WTC11 (cell line): ENCODE measurements around the gene RNASEH2C. TPM values are rescaled to one million over a fixed set of nuclear protein-coding genes. Genes with fewer than 3 reads are reported as not detected.
A peak's percentile ranks its signal among the peaks of the same experiment; 100 is the strongest.

Source experiments
- ATAC-seq: fragments of 200-7000 bp; cut with Tn5 transposase; 2 replicates; pipeline ENCODE4 v1.10.0; 2021; ENCODE audit warnings: mild to moderate bottlenecking, moderate library complexity
- CTCF ChIA-PET: fragments of 300-600 bp; sonication (Branson Sonifier 250); formaldehyde crosslinking; loops from one replicate; lab custom pipeline; 2021; ENCODE audit warnings: antibody characterized with exemption; lab: Charles Lee
- POLR2A ChIA-PET: fragments of 350-600 bp; sonication (Branson Sonifier 250); formaldehyde crosslinking; loops from one replicate; lab custom pipeline; 2021; ENCODE audit warnings: antibody characterized with exemption; lab: Charles Lee
- DNase-seq: peaks from one replicate; pipeline ENCODE4 v3.0.0; 2021; ENCODE audit warnings: low spot score
- H3K27ac Mint-ChIP-seq: 2 replicates; pipeline ENCODE4 v1.8.0; 2021; ENCODE audit warnings: mixed read lengths
- H3K27me3 Mint-ChIP-seq: 2 replicates; pipeline ENCODE4 v1.8.0; 2021; ENCODE audit warnings: low read depth, mild to moderate bottlenecking, moderate library complexity, mixed read lengths
- H3K36me3 Mint-ChIP-seq: 2 replicates; pipeline ENCODE4 v1.8.0; 2021; ENCODE audit warnings: mixed read lengths
- H3K4me1 Mint-ChIP-seq: 2 replicates; pipeline ENCODE4 v1.8.0; 2022; ENCODE audit warnings: mixed read lengths
- H3K4me3 Mint-ChIP-seq: 2 replicates; pipeline ENCODE4 v1.8.0; 2021; ENCODE audit warnings: mild to moderate bottlenecking, moderate library complexity, mixed read lengths
- H3K9me3 Mint-ChIP-seq: 2 replicates; pipeline ENCODE4 v1.8.0; 2021; ENCODE audit warnings: mixed read lengths
- CREB1 ChIP-seq: sonication (generic); formaldehyde crosslinking; IDR thresholded peaks from 2 replicates; pipeline ENCODE4 v1.8.0; 2023; ENCODE audit warnings: mild to moderate bottlenecking, missing genetic modification reagents
- CREM ChIP-seq: sonication (generic); formaldehyde crosslinking; IDR thresholded peaks from 2 replicates; pipeline ENCODE4 v1.8.1; 2022; ENCODE audit warnings: mild to moderate bottlenecking, missing genetic modification reagents, moderate library complexity
- ETV6 ChIP-seq: sonication (generic); formaldehyde crosslinking; IDR thresholded peaks from 2 replicates; pipeline ENCODE4 v1.8.1; 2022; ENCODE audit warnings: mild to moderate bottlenecking, missing genetic modification reagents
- GABPB1 ChIP-seq: sonication (generic); formaldehyde crosslinking; IDR thresholded peaks from 2 replicates; pipeline ENCODE4 v1.8.1; 2023; ENCODE audit warnings: mild to moderate bottlenecking, missing genetic modification reagents
- HMGA2 ChIP-seq: fragments of 250-450 bp; sonication (Bioruptor Pico); IDR thresholded peaks from 2 replicates; pipeline ENCODE4 v1.4.0; 2021; ENCODE audit warnings: mild to moderate bottlenecking, moderate library complexity
- IRF2 ChIP-seq: sonication (generic); formaldehyde crosslinking; IDR thresholded peaks from 2 replicates; pipeline ENCODE4 v1.8.0; 2022; ENCODE audit warnings: low read depth, missing genetic modification reagents, borderline replicate concordance
- NR1H2 ChIP-seq: sonication (generic); formaldehyde crosslinking; IDR thresholded peaks from 2 replicates; pipeline ENCODE4 v1.9.0; 2021; ENCODE audit warnings: mild to moderate bottlenecking, moderate library complexity, missing genetic modification reagents
- TEAD4 ChIP-seq: sonication (generic); formaldehyde crosslinking; IDR thresholded peaks from 2 replicates; pipeline ENCODE4 v1.8.0; 2022; ENCODE audit warnings: mild to moderate bottlenecking, missing genetic modification reagents
- TP53 ChIP-seq: sonication (generic); formaldehyde crosslinking; IDR thresholded peaks from 2 replicates; pipeline ENCODE4 v1.8.1; 2023; ENCODE audit warnings: mild to moderate bottlenecking, missing genetic modification reagents
- ZNF232 ChIP-seq: sonication (generic); formaldehyde crosslinking; IDR thresholded peaks from 2 replicates; pipeline ENCODE4 v1.8.0; 2022; ENCODE audit warnings: mild to moderate bottlenecking, missing genetic modification reagents
- ZNF317 ChIP-seq: sonication (generic); formaldehyde crosslinking; IDR thresholded peaks from 2 replicates; pipeline ENCODE4 v1.8.1; 2023; ENCODE audit warnings: low read depth, mild to moderate bottlenecking, moderate library complexity, missing genetic modification reagents, borderline replicate concordance
- total RNA-seq: library from RNA; stranded (reverse); gene quantifications from 3 replicates; pipeline ENCODE4 v1.2.3, GENCODE V29; 2021
- TF ChIP-seq, protein P1 (sequence below): sonication (generic); formaldehyde crosslinking; IDR thresholded peaks from 2 replicates; pipeline ENCODE4 v1.8.0; 2022; ENCODE audit warnings: mild to moderate bottlenecking, missing genetic modification reagents
- TF ChIP-seq, protein P2 (sequence below): fragments of 250-450 bp; sonication (Bioruptor Pico); IDR thresholded peaks from 2 replicates; pipeline ENCODE4 v1.9.0; 2021; ENCODE audit warnings: mild to moderate bottlenecking
- TF ChIP-seq, protein P3 (sequence below): sonication (generic); formaldehyde crosslinking; IDR thresholded peaks from 2 replicates; pipeline ENCODE4 v1.8.1; 2022; ENCODE audit warnings: mild to moderate bottlenecking, missing genetic modification reagents, moderate library complexity, borderline replicate concordance
- TF ChIP-seq, protein P4 (sequence below): sonication (generic); formaldehyde crosslinking; IDR thresholded peaks from 2 replicates; pipeline ENCODE4 v1.8.1; 2023; ENCODE audit warnings: mild to moderate bottlenecking, missing genetic modification reagents
- TF ChIP-seq, protein P5 (sequence below): fragments of 250-450 bp; sonication (Bioruptor Pico); IDR thresholded peaks from 2 replicates; pipeline ENCODE4 v1.9.0; 2021; ENCODE audit warnings: mild to moderate bottlenecking
- TF ChIP-seq, protein P6 (sequence below): sonication (generic); formaldehyde crosslinking; IDR thresholded peaks from 2 replicates; pipeline ENCODE4 v1.8.1; 2023; ENCODE audit warnings: mild to moderate bottlenecking, moderate library complexity, missing genetic modification reagents

Gene RNASEH2C
- total RNA-seq, 1 experiment from 2014 or later: 42.1 TPM

DNA sequence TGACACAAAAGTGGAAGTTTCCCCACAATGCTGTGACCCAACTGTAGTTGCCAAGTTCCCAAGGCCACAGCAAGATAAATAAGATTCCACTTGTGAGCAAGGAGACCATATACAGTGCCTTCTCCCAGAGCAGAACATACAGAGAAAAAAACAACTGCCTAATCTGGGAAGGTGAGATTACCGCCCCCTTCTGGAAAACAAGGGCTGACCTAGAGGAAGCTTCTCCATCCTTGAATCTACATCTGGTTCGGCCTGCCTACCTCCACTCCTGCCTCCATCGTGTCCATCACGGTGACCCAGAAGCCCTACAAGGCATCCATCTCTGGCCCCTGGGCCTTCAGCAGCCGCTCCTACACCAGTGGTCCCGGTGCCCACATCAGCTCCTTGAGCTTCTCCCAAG lies 6.1 kb upstream of the RNASEH2C start:
- peak; percentile 77 for ATAC-seq
- CTCF ChIA-PET: interaction anchor here (0.6 to 2.5 kb wide), 19 partner anchors 10 to 218 kb away, joined by 3 to 15 read pairs (median 5); partner anchors contain the start of genes FIBP, KAT5, OVOL1 and SIPA1
- H3K27ac Mint-ChIP-seq: no peak overlapping the region
- no peak for TF ChIP-seq TEAD4
- no peak for TF ChIP-seq HMGA2 (CRISPR knock-in tag)
- TF ChIP-seq, protein P1, sequence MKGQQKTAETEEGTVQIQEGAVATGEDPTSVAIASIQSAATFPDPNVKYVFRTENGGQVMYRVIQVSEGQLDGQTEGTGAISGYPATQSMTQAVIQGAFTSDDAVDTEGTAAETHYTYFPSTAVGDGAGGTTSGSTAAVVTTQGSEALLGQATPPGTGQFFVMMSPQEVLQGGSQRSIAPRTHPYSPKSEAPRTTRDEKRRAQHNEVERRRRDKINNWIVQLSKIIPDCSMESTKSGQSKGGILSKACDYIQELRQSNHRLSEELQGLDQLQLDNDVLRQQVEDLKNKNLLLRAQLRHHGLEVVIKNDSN (CRISPR knock-in tag): no peak
- TF ChIP-seq, protein P2, sequence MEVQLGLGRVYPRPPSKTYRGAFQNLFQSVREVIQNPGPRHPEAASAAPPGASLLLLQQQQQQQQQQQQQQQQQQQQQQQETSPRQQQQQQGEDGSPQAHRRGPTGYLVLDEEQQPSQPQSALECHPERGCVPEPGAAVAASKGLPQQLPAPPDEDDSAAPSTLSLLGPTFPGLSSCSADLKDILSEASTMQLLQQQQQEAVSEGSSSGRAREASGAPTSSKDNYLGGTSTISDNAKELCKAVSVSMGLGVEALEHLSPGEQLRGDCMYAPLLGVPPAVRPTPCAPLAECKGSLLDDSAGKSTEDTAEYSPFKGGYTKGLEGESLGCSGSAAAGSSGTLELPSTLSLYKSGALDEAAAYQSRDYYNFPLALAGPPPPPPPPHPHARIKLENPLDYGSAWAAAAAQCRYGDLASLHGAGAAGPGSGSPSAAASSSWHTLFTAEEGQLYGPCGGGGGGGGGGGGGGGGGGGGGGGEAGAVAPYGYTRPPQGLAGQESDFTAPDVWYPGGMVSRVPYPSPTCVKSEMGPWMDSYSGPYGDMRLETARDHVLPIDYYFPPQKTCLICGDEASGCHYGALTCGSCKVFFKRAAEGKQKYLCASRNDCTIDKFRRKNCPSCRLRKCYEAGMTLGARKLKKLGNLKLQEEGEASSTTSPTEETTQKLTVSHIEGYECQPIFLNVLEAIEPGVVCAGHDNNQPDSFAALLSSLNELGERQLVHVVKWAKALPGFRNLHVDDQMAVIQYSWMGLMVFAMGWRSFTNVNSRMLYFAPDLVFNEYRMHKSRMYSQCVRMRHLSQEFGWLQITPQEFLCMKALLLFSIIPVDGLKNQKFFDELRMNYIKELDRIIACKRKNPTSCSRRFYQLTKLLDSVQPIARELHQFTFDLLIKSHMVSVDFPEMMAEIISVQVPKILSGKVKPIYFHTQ (CRISPR knock-in tag): no peak
- TF ChIP-seq CREB1 (CRISPR knock-in tag): no peak
- no peak for TF ChIP-seq TP53
- TF ChIP-seq NR1H2: no peak
- no peak for TF ChIP-seq GABPB1 (CRISPR knock-in tag)
- TF ChIP-seq, protein P3, sequence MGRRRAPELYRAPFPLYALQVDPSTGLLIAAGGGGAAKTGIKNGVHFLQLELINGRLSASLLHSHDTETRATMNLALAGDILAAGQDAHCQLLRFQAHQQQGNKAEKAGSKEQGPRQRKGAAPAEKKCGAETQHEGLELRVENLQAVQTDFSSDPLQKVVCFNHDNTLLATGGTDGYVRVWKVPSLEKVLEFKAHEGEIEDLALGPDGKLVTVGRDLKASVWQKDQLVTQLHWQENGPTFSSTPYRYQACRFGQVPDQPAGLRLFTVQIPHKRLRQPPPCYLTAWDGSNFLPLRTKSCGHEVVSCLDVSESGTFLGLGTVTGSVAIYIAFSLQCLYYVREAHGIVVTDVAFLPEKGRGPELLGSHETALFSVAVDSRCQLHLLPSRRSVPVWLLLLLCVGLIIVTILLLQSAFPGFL (CRISPR knock-in tag): no peak
- no peak for TF ChIP-seq ETV6
- TF ChIP-seq ZNF232 (CRISPR knock-in tag): no peak
- no peak for TF ChIP-seq ZNF317 (CRISPR knock-in tag)
- no peak for TF ChIP-seq IRF2 (CRISPR knock-in tag)
- no peak for TF ChIP-seq CREM (CRISPR knock-in tag)
- TF ChIP-seq, protein P4, sequence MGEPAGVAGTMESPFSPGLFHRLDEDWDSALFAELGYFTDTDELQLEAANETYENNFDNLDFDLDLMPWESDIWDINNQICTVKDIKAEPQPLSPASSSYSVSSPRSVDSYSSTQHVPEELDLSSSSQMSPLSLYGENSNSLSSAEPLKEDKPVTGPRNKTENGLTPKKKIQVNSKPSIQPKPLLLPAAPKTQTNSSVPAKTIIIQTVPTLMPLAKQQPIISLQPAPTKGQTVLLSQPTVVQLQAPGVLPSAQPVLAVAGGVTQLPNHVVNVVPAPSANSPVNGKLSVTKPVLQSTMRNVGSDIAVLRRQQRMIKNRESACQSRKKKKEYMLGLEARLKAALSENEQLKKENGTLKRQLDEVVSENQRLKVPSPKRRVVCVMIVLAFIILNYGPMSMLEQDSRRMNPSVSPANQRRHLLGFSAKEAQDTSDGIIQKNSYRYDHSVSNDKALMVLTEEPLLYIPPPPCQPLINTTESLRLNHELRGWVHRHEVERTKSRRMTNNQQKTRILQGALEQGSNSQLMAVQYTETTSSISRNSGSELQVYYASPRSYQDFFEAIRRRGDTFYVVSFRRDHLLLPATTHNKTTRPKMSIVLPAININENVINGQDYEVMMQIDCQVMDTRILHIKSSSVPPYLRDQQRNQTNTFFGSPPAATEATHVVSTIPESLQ (CRISPR knock-in tag): no peak
- TF ChIP-seq, all 79 proteins: peak for 0
- DNase-seq: no peak
- Mint-ChIP-seq H3K4me3 (no peak overlapping the region), H3K4me1 (no peaks in the 10 kb centered on the region), H3K27me3 (peaks cover 18% of the 10 kb centered on the region), H3K9me3 (peaks cover under 1% of the 10 kb centered on the region), H3K36me3 (no peaks in the 10 kb centered on the region)
- POLR2A ChIA-PET: no interaction called here

DNA sequence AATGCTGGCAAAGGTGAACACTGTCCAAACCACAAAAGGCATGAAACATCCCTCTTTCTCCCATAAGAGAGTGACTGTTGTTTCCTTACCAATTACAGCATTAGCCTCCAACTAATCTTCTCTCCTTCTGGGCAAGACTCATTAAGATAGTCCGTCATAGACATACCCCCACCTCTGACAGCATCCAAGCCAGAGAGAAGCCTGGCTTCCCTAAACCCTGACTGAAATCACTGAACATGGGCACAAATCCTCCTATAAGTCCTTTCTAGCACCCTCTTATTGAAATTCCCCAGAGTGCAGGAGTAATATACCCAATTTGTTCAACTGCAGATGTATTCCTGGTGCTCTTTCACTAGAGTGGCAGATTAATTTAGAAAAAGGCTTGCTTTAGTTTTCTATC lies 1.7 kb upstream of the RNASEH2C start:
- Mint-ChIP-seq H3K9me3 (no peaks in the 10 kb centered on the region), H3K27me3 (peaks cover 6% of the 10 kb centered on the region), H3K4me3 (no peak overlapping the region), H3K27ac (no peak overlapping the region), H3K36me3 (peaks cover 18% of the 10 kb centered on the region), H3K4me1 (peaks cover 9% of the 10 kb centered on the region)
- no peak for TF ChIP-seq CREB1 (CRISPR knock-in tag)
- TF ChIP-seq, protein P5, sequence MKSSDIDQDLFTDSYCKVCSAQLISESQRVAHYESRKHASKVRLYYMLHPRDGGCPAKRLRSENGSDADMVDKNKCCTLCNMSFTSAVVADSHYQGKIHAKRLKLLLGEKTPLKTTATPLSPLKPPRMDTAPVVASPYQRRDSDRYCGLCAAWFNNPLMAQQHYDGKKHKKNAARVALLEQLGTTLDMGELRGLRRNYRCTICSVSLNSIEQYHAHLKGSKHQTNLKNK (CRISPR knock-in tag): no peak
- TF ChIP-seq, protein P6, sequence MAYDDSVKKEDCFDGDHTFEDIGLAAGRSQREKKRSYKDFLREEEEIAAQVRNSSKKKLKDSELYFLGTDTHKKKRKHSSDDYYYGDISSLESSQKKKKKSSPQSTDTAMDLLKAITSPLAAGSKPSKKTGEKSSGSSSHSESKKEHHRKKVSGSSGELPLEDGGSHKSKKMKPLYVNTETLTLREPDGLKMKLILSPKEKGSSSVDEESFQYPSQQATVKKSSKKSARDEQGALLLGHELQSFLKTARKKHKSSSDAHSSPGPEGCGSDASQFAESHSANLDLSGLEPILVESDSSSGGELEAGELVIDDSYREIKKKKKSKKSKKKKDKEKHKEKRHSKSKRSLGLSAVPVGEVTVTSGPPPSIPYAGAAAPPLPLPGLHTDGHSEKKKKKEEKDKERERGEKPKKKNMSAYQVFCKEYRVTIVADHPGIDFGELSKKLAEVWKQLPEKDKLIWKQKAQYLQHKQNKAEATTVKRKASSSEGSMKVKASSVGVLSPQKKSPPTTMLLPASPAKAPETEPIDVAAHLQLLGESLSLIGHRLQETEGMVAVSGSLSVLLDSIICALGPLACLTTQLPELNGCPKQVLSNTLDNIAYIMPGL: no peak
- TF ChIP-seq ZNF232 (CRISPR knock-in tag): no peak
- CTCF ChIA-PET: interaction anchor here (3.7 kb wide), 1 partner anchor 58 kb away, joined by 49 read pairs; the partner anchor contains the start of gene AP5B1
- ATAC-seq (no peak), DNase-seq (no peak)
- POLR2A ChIA-PET: no interaction called here
